ENCODE measurements around the gene ARID2.

The ARID2 gene

DNA sequence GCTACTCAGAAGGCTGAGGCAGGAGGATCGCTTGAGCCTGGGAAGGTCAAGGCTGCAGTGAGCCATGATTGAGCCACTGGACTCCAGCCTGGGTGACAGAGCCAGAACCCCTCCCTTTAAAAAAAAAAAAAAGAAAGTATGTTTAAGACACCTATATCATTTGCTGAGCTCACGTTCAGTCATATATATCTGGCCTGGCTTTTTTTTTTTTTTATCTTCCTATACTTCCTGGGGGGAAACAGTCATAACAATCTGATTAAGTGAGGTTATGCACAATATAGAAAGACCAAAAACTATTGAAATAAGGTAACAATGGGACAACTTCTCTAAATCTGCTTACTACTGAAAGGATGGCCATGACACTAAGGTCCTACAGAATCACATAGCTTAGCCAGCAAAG, 9.4 kb upstream of the ARID2 start:
- no peak overlapping the region for H3K4me3 ChIP-seq (ENCODE audit: control insufficient read depth, low read depth, low read length)
- DNase-seq (ENCODE audit: low read depth) = no peak
- TF ChIP-seq, protein P1, sequence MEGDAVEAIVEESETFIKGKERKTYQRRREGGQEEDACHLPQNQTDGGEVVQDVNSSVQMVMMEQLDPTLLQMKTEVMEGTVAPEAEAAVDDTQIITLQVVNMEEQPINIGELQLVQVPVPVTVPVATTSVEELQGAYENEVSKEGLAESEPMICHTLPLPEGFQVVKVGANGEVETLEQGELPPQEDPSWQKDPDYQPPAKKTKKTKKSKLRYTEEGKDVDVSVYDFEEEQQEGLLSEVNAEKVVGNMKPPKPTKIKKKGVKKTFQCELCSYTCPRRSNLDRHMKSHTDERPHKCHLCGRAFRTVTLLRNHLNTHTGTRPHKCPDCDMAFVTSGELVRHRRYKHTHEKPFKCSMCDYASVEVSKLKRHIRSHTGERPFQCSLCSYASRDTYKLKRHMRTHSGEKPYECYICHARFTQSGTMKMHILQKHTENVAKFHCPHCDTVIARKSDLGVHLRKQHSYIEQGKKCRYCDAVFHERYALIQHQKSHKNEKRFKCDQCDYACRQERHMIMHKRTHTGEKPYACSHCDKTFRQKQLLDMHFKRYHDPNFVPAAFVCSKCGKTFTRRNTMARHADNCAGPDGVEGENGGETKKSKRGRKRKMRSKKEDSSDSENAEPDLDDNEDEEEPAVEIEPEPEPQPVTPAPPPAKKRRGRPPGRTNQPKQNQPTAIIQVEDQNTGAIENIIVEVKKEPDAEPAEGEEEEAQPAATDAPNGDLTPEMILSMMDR (IDR thresholded peaks at IDR 0.05; ENCODE audit: control insufficient read depth, insufficient read depth, low read depth, low read length, missing control alignments) = no peak

DNA sequence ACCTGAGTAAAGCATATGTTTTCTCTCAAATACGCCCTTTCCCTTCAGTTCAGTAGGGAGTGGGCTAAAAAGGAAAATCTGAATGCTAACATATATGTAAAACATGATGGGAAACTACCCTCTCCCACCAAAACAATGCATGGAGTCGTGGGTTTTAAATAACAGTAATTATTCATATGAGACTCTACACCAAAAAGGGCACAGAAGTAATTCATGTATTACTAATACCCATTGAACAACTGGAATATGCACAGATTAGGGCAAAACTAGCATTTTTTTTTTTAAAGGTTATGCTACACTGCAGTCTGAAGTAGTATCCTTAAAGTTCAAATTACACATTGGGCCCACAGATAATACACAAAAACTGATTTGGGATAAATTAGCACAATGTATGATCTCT, 8.1 kb upstream of the ARID2 start:
- no peak for DNase-seq (ENCODE audit: low read depth)
- no peak overlapping the region for H3K4me3 ChIP-seq (ENCODE audit: control insufficient read depth, low read depth, low read length)
- TF ChIP-seq, protein P1 (IDR thresholded peaks at IDR 0.05; ENCODE audit: control insufficient read depth, insufficient read depth, low read depth, low read length, missing control alignments) = no peak

DNA sequence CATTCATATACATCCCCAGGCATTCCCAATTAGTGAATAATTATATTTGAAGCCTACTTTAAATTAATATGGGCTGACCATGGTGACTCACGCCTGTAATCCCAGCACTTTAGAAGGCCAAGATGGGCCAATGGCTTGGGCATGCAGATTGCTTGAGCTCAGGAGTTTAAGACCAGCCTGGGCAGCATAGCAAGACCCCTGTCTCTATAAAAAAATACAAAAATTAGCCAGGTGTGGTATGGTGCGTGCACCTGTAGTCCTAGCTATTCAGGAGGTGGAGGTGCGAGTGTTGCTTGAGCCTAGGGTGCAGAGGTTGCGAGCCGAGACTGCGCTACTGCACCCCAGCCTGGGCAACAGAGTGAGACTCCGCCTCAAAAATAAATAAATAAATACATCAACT, 7.6 kb upstream of the ARID2 start:
- H3K4me3 ChIP-seq (ENCODE audit: control insufficient read depth, low read depth, low read length) = no peak overlapping the region
- no peak for DNase-seq (ENCODE audit: low read depth)
- TF ChIP-seq, protein P1 (IDR thresholded peaks at IDR 0.05; ENCODE audit: control insufficient read depth, insufficient read depth, low read depth, low read length, missing control alignments) = no peak

DNA sequence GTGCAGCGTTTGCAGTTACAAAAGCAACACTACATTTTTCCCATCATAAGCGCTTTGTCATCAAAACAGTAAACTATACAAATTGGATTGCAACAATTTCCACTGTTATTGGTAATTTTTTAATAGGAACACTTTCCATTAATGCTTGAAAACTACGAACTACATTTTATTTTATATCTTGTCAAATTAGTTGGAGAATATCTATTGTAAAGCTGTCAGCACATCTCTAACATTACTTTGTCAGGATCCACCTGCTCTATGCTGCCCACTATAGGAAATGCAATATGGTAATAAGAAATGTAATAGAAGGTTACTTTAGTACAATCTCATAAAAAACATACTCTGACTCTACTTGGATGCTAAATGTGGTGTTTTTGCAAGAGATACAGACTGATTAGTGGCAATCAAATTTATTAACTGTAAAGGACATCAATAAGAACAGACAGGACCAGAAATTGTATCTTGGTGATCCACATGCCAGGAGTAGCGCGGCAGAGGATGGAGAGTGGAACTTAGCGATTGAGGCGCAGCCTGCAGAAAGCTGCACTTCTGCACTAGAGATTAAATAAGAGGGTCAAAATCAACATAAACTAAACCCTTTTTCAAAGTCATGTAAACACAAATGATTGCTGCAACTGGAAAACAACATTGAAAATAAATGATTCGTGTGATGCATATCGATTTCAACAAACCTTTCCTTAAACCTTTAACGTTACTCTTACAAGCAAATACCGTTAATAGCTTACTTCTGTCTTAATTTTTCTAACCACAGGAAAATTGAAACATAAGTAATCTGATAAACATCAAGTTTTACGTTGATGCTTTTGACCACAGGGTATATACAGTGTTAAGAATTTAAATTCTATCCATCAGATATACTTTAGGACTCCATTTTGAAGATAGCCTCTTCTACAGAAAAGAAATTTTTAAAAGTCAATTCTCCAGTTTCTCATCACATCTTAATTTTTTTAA, 3.6 kb upstream of the ARID2 start:
- H3K4me3 ChIP-seq (ENCODE audit: control insufficient read depth, low read depth, low read length) = peak overlapping the region; percentile 89
- TF ChIP-seq, protein P1 (IDR thresholded peaks at IDR 0.05; ENCODE audit: control insufficient read depth, insufficient read depth, low read depth, low read length, missing control alignments) = peak; percentile 71
- no peak for DNase-seq (ENCODE audit: low read depth)

DNA sequence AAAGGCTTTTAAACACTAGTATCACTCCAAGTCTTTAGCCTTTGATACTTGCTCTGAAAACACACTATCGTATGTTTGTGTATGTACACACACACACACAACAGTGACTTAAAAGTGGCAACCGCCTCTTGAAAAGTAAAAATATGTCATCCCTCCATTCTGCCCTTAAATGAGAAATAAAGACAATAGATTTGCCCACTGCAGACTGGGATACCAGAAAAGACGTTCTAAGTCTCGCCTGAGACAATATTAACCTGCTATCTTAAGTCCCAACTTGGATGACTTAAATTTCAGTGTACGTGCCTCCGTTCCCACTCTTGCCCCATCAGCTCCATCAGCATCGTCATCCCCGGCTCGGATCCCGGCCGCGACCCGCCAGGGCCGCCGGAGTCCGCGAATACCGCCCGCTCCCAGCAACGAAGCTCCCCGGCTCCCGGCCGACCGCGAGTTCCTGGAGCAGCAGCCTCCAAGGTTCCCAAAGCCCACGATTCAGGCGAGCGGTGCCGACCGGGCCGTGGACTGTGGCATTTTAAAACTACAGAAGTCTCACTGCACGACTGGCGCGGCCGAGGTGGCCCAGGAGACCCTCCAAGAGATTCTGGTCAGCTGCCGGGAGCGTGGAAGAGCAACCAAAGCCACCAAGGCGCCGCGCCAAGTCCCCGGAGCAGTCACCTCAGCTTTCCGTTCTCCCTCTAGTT, 2.8 kb upstream of the ARID2 start:
- no peak for DNase-seq (ENCODE audit: low read depth)
- TF ChIP-seq, protein P1 (IDR thresholded peaks at IDR 0.05; ENCODE audit: control insufficient read depth, insufficient read depth, low read depth, low read length, missing control alignments) = no peak
- H3K4me3 ChIP-seq (ENCODE audit: control insufficient read depth, low read depth, low read length) = peak overlapping the region; percentile 89

DNA sequence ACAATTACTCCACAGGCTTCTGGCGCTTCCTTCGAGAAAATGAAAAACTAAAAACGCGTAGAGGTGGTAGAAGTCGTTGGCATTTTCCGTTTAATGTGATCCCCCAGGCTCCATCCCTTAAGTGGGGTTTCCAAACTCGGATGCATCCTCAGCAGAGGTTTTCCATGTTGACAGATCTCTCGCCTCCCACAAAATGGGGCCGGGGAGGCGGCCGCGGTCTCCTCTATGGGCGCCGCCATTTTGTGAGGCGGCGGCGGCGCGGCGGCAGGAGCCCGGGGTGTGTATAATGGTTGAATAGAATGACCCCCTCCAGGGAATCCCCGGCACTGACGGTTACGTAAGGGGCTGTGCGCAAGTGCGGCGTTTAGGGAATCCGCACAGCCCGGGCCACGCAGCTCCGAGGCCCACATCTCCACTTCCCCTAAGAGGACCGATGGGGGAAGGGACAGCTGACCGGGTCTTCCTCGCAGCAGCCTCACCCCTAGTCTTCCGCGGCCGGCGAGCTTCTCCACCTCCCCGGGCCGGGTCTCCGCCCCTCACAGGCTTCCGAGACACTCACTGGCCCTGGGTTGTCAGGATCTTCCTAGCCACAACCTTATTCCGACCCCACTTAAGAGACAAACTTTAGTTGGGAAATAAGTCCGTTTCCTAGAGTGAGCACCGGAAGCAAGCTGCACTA, 2.1 kb upstream of the ARID2 start:
- peak overlapping the region; percentile 89 for H3K4me3 ChIP-seq (ENCODE audit: control insufficient read depth, low read depth, low read length)
- TF ChIP-seq, protein P1 (IDR thresholded peaks at IDR 0.05; ENCODE audit: control insufficient read depth, insufficient read depth, low read depth, low read length, missing control alignments) = no peak
- DNase-seq (ENCODE audit: low read depth) = peak; percentile 90

Measured in AG09309 (cell line).